SK-N-SH (cell line): ENCODE results near the gene FBXO3.

ENCODE experiments used
- CTCF ChIP-seq: fragments of 200-600 bp; sonication (generic); IDR thresholded peaks from 2 replicates; pipeline ENCODE4 v1.6.1; 2017; ENCODE audit warnings: antibody characterized with exemption, mild to moderate bottlenecking, moderate library complexity
- EZH2phosphoT487 ChIP-seq: fragments of 200-600 bp; sonication (generic); IDR thresholded peaks from 2 replicates; pipeline ENCODE4 v1.6.1; 2017; ENCODE audit warnings: low read depth, mixed run types, mild to moderate bottlenecking, antibody characterized with exemption, moderate library complexity, borderline replicate concordance
- GABPA ChIP-seq: IDR thresholded peaks from 2 replicates; pipeline ENCODE4 v1.4.0; 2012; ENCODE audit warnings: low read depth, mild to moderate bottlenecking
- REST ChIP-seq: IDR thresholded peaks from 2 replicates; pipeline ENCODE4 v1.6.1; 2012; ENCODE audit warnings: mild to moderate bottlenecking, low read depth, low read length, moderate library complexity
- TCF12 ChIP-seq: IDR thresholded peaks from 2 replicates; pipeline ENCODE4 v1.4.0; 2012
- USF2 ChIP-seq: fragments of 150-350 bp; IDR thresholded peaks from 2 replicates; pipeline ENCODE4 v1.6.1; 2017; ENCODE audit warnings: antibody characterized with exemption, low read length, low read depth, borderline replicate concordance

GRCh38 chr11:33723238-33723881 lies 51.0 kb downstream of the FBXO3 start:
- peak; percentile 78 for TF ChIP-seq TCF12
- no peak for TF ChIP-seq CTCF
- TF ChIP-seq GABPA, result no peak
- TF ChIP-seq USF2, result no peak
- TF ChIP-seq EZH2phosphoT487, result no peak
- no peak for TF ChIP-seq REST
